Spleen (tissue), 11 donors: Measurements from ENCODE around the gene YPEL4. TPM values are rescaled to one million over a fixed set of nuclear protein-coding genes. Genes with fewer than 3 reads are reported as not detected.

Experiments used
- DNase-seq: peaks from one replicate; pipeline ENCODE4 v3.0.0-alpha.2; 2020
- H3K27ac ChIP-seq, 8 donors: fragments of 200-600 bp; sonication (generic) in 7 of 8; 1 replicate in 4 of 8; 2 replicates in 4 of 8; pipeline versions ENCODE4 v1.5.0 to v1.8.0; 2016 to 2021; ENCODE audit warnings: inconsistent platforms in 4 of 8, mild to moderate bottlenecking in 4 of 8, moderate library complexity in 1 of 8
- H3K27me3 ChIP-seq, 7 donors: fragments of 200-600 bp; sonication (generic) in 6 of 7; replicated peaks in 1 of 7; 1 replicate in 4 of 7; 2 replicates in 3 of 7; pipeline versions ENCODE4 v1.5.0 to v1.8.0; 2016 to 2021; ENCODE audit warnings: inconsistent platforms in 3 of 7, mild to moderate bottlenecking in 1 of 7
- H3K36me3 ChIP-seq, 6 donors: fragments of 200-600 bp; sonication (generic) in 5 of 6; 1 replicate in 4 of 6; 2 replicates in 2 of 6; pipeline versions ENCODE4 v1.5.0 to v1.8.0; 2016 to 2021; ENCODE audit warnings: inconsistent platforms in 2 of 6
- H3K4me1 ChIP-seq, 6 donors: fragments of 200-600 bp; sonication (generic) in 5 of 6; 1 replicate in 3 of 6; 2 replicates in 3 of 6; pipeline versions ENCODE4 v1.5.0 to v1.8.0; 2016 to 2021; ENCODE audit warnings: inconsistent platforms in 3 of 6
- H3K4me3 ChIP-seq, 8 donors: fragments of 200-600 bp; sonication (generic) in 7 of 8; 1 replicate in 4 of 8; 2 replicates in 4 of 8; pipeline versions ENCODE4 v1.5.0 to v1.8.0; 2016 to 2021; ENCODE audit warnings: inconsistent platforms in 4 of 8, mild to moderate bottlenecking in 4 of 8, moderate library complexity in 2 of 8
- H3K9me3 ChIP-seq, 8 donors: fragments of 200-600 bp; sonication (generic) in 7 of 8; 1 replicate in 4 of 8; 2 replicates in 4 of 8; pipeline versions ENCODE4 v1.5.0 to v1.8.0; 2016 to 2021; ENCODE audit warnings: inconsistent platforms in 4 of 8
- CTCF ChIP-seq, 11 experiments: fragments of 200-600 bp in 7 of 11; fragments of 450-650 bp in 4 of 11; sonication (generic) in 4 of 11; IDR thresholded peaks in 8 of 11; conservative IDR thresholded peaks in 3 of 11; 1 replicate in 7 of 11; 2 replicates in 4 of 11; pipeline versions ENCODE4 v1.4.0 to v1.8.0; 2016 to 2021; ENCODE audit warnings: antibody characterized with exemption in 11 of 11, inconsistent platforms in 4 of 11, mild to moderate bottlenecking in 1 of 11
- POLR2A ChIP-seq, 3 donors: fragments of 450-650 bp; IDR thresholded peaks; one replicate each; pipeline ENCODE4 v1.5.1; 2017; ENCODE audit warnings: antibody characterized with exemption in 3 of 3, mild to moderate bottlenecking in 1 of 3
- POLR2AphosphoS5 ChIP-seq, 3 donors: sonication (generic); formaldehyde crosslinking; IDR thresholded peaks; one replicate each; pipeline ENCODE4 v1.5.1; 2017; ENCODE audit warnings: antibody characterized with exemption in 3 of 3
- WGBS, 5 donors: extraction: QIAGEN DNeasy Blood & Tissue Kit in 3 of 5; methylation state at CpG; one replicate each; pipeline versions ENCODE4 v1.1.5 to v1.1.7; 2013 to 2018; 5-methylcytosine and 5-hydroxymethylcytosine counted together
- intact Hi-C: fragments of 100-400 bp; cut with DNase I; formaldehyde crosslinking; loops from one replicate; pipeline ENCODE4 v1.15.0; 2023; ENCODE audit warnings: low total_unique reads
- polyA plus RNA-seq, 3 donors: library from polyadenylated mRNA; stranded (reverse); fragments of 200-250 nt; gene quantifications; one replicate each; pipeline ENCODE4 v1.2.1, GENCODE V29; 2013
- total RNA-seq, 7 donors: library from RNA; depleted of rRNA in 3 of 7; stranded (reverse); fragments of >200 nt in 3 of 7; fragmentation: NEBNext Ultra II Directional in 4 of 7; extraction: Animal tissue kit (Norgen Biotek cat#: 25700) in 4 of 7; gene quantifications; one replicate each; pipeline versions ENCODE4 v1.1.0 to v1.2.1, GENCODE V29; 2016 to 2021
- donor health status: healthy with polysubstance abuse.
- donor health status: DM: no; HTN: no; CAD: no; lungs with moderate emphysema.
- donor health status: DM: no; HTN: no; CAD: no.
- donor health status: Bipolar disorder and iron deficiency.
- donor health status: healthy.
- donor health status: DM: no; HTN: no; CAD: no.
- donor health status: DM: yes; HTN: yes; CAD: no.

The YPEL4 gene
- total and polyA plus RNA-seq, 10 donors = 0.63 to 8.3 (median 1.9) TPM

- Histone ChIP-seq H3K4me1 (peaks cover 7 to 65% (median 30%) of the 10 kb centered on the region in 6 donors), H3K27me3 (no peaks in the 10 kb centered on the region), H3K27ac (no peak overlapping the region), H3K36me3 (peaks cover 0 to 100% (median 66%) of the 10 kb centered on the region in 6 donors), H3K4me3 (no peak overlapping the region), H3K9me3 (no peaks in the 10 kb centered on the region)
- intact Hi-C loops = no loop called here
- no peak for DNase-seq
- TF ChIP-seq POLR2AphosphoS5 (IDR thresholded peaks at IDR 0.05) (no peak), POLR2A (IDR thresholded peaks at IDR 0.05) (no peak), CTCF (IDR thresholded peaks at IDR 0.05 in 8 of 11, conservative IDR thresholded peaks at IDR 0.05 in 3 of 11) (no peak)
- 70 to 86% (median 83%) methylated on average over 2 of the region's 2 CpGs for WGBS, 5 donors
Observed at GRCh38 chr11:57680552-57680874, 30.8 kb upstream of the YPEL4 start.

- no peak overlapping the region for H3K4me3 ChIP-seq
- peaks cover 0 to 100% (median 57%) of the 10 kb centered on the region in 6 donors for H3K36me3 ChIP-seq
- intact Hi-C loops = no loop called here
- no peaks in the 10 kb centered on the region for H3K9me3 ChIP-seq
- H3K4me1 ChIP-seq = peaks cover 7 to 76% (median 40%) of the 10 kb centered on the region in 6 donors
- WGBS, 5 donors = 91 to 97% (median 94%) methylated on average over 4 of the region's 4 CpGs
- H3K27me3 ChIP-seq = no peaks in the 10 kb centered on the region
- DNase-seq = no peak
- H3K27ac ChIP-seq = no peak overlapping the region
- TF ChIP-seq POLR2AphosphoS5 (IDR thresholded peaks at IDR 0.05) (no peak), POLR2A (IDR thresholded peaks at IDR 0.05) (no peak), CTCF (IDR thresholded peaks at IDR 0.05 in 8 of 11, conservative IDR thresholded peaks at IDR 0.05 in 3 of 11) (no peak)
Observed at GRCh38 chr11:57679396-57679795, 29.7 kb upstream of the YPEL4 start.

GRCh38 chr11:57675176-57675941, 25.6 kb upstream of the YPEL4 start:
- Histone ChIP-seq H3K36me3 (peaks cover 0 to 91% (median 49%) of the 10 kb centered on the region in 6 donors), H3K9me3 (no peaks in the 10 kb centered on the region), H3K27me3 (no peaks in the 10 kb centered on the region), H3K4me1 (peaks cover 3 to 98% (median 61%) of the 10 kb centered on the region in 6 donors), H3K4me3 (no peak overlapping the region), H3K27ac (no peak overlapping the region)
- intact Hi-C loops = no loop called here
- 78 to 87% (median 84%) methylated on average over 3 of the region's 3 CpGs for WGBS, 5 donors
- TF ChIP-seq POLR2A (IDR thresholded peaks at IDR 0.05) (no peak), CTCF (IDR thresholded peaks at IDR 0.05 in 8 of 11, conservative IDR thresholded peaks at IDR 0.05 in 3 of 11) (no peak), POLR2AphosphoS5 (IDR thresholded peaks at IDR 0.05) (no peak)
- DNase-seq = no peak

GRCh38 chr11:57674251-57674650, 24.5 kb upstream of the YPEL4 start:
- Histone ChIP-seq H3K36me3 (peaks cover 0 to 80% (median 42%) of the 10 kb centered on the region in 6 donors), H3K4me1 (peaks cover 14 to 98% (median 66%) of the 10 kb centered on the region in 6 donors), H3K27me3 (no peaks in the 10 kb centered on the region), H3K27ac (no peak overlapping the region), H3K9me3 (no peaks in the 10 kb centered on the region), H3K4me3 (no peak overlapping the region)
- no peak for TF ChIP-seq CTCF (IDR thresholded peaks at IDR 0.05 in 8 of 11, conservative IDR thresholded peaks at IDR 0.05 in 3 of 11)
- TF ChIP-seq POLR2AphosphoS5 (IDR thresholded peaks at IDR 0.05) = no peak
- no peak for TF ChIP-seq POLR2A (IDR thresholded peaks at IDR 0.05)
- intact Hi-C loops = no loop called here
- DNase-seq = no peak
